ENCODE results near the gene CFAP161.

CFAP161 gene

GRCh38 chr15:81160312-81161159 is 26.5 kb downstream of the CFAP161 start:
- no peaks in the 10 kb centered on the region for H3K4me1 ChIP-seq (ENCODE audit: insufficient read depth, low read length, severe bottlenecking)
- no peaks in the 10 kb centered on the region for H3K9me3 ChIP-seq (ENCODE audit: low read length)
- no peaks in the 10 kb centered on the region for H3F3A ChIP-seq (ENCODE audit: insufficient read depth, low read length)
- no peaks in the 10 kb centered on the region for H3K36me3 ChIP-seq (ENCODE audit: insufficient read depth, low read length)
- no peak overlapping the region for H3K9ac ChIP-seq (ENCODE audit: low read length)
- 0 out of 2 replicates have a peak, but pooled peaks cover 4% of the 10 kb centered on the region for H3K27me3 ChIP-seq (ENCODE audit: insufficient read depth, low read length)
- H3K9me2 ChIP-seq (ENCODE audit: low read depth, low read length): no peaks in the 10 kb centered on the region
- TF ChIP-seq EZH2 (IDR thresholded peaks at IDR 0.05; ENCODE audit: borderline replicate concordance, low read length) (no peak), CTCF (IDR thresholded peaks at IDR 0.05; ENCODE audit: low read length) (no peak)
- no peak overlapping the region for H3K4me3 ChIP-seq (ENCODE audit: low read depth, low read length, poor library complexity, severe bottlenecking)
- no peak overlapping the region for H3K27ac ChIP-seq (ENCODE audit: low read depth, low read length, poor library complexity, severe bottlenecking)
- H4K20me1 ChIP-seq (ENCODE audit: insufficient read depth, low read length): no peaks in the 10 kb centered on the region
- no peak overlapping the region for H2AFZ ChIP-seq (ENCODE audit: low read length)
- H3K4me2 ChIP-seq (ENCODE audit: low read length): no peak overlapping the region
- no peaks in the 10 kb centered on the region for H3K79me2 ChIP-seq (ENCODE audit: insufficient read depth, low read length)

- Histone ChIP-seq H3K36me3 (ENCODE audit: insufficient read depth, low read length) (no peaks in the 10 kb centered on the region), H3K4me1 (ENCODE audit: insufficient read depth, low read length, severe bottlenecking) (no peaks in the 10 kb centered on the region), H3F3A (ENCODE audit: insufficient read depth, low read length) (no peaks in the 10 kb centered on the region), H3K4me3 (ENCODE audit: low read depth, low read length, poor library complexity, severe bottlenecking) (no peak overlapping the region), H3K4me2 (ENCODE audit: low read length) (no peak overlapping the region), H3K27ac (ENCODE audit: low read depth, low read length, poor library complexity, severe bottlenecking) (no peak overlapping the region), H3K27me3 (ENCODE audit: insufficient read depth, low read length) (0 out of 2 replicates have a peak, but pooled peaks cover 4% of the 10 kb centered on the region), H2AFZ (ENCODE audit: low read length) (no peak overlapping the region), H4K20me1 (ENCODE audit: insufficient read depth, low read length) (no peaks in the 10 kb centered on the region), H3K9ac (ENCODE audit: low read length) (no peak overlapping the region), H3K9me3 (ENCODE audit: low read length) (no peaks in the 10 kb centered on the region), H3K79me2 (ENCODE audit: insufficient read depth, low read length) (no peaks in the 10 kb centered on the region), H3K9me2 (ENCODE audit: low read depth, low read length) (no peaks in the 10 kb centered on the region)
- TF ChIP-seq EZH2 (IDR thresholded peaks at IDR 0.05; ENCODE audit: borderline replicate concordance, low read length) (no peak), CTCF (IDR thresholded peaks at IDR 0.05; ENCODE audit: low read length) (no peak)
Measured at GRCh38 chr15:81161160-81161673, 27.1 kb downstream of the CFAP161 start.

- no peak overlapping the region for H3K4me2 ChIP-seq (ENCODE audit: low read length)
- no peak overlapping the region for H3K4me3 ChIP-seq (ENCODE audit: low read depth, low read length, poor library complexity, severe bottlenecking)
- no peaks in the 10 kb centered on the region for H3K79me2 ChIP-seq (ENCODE audit: insufficient read depth, low read length)
Measured at GRCh38 chr15:81161851-81162250, 27.8 kb downstream of the CFAP161 start.

More at GRCh38 chr15:81161851-81162250, 27.8 kb downstream of the CFAP161 start:
- Histone ChIP-seq H3F3A (ENCODE audit: insufficient read depth, low read length) (no peaks in the 10 kb centered on the region), H3K9me2 (ENCODE audit: low read depth, low read length) (no peaks in the 10 kb centered on the region), H2AFZ (ENCODE audit: low read length) (no peak overlapping the region), H3K9ac (ENCODE audit: low read length) (no peak overlapping the region), H3K4me1 (ENCODE audit: insufficient read depth, low read length, severe bottlenecking) (no peaks in the 10 kb centered on the region), H3K36me3 (ENCODE audit: insufficient read depth, low read length) (no peaks in the 10 kb centered on the region), H3K27ac (ENCODE audit: low read depth, low read length, poor library complexity, severe bottlenecking) (no peak overlapping the region), H3K27me3 (ENCODE audit: insufficient read depth, low read length) (0 out of 2 replicates have a peak, but pooled peaks cover 4% of the 10 kb centered on the region), H4K20me1 (ENCODE audit: insufficient read depth, low read length) (no peaks in the 10 kb centered on the region), H3K9me3 (ENCODE audit: low read length) (no peaks in the 10 kb centered on the region)
- no peak for TF ChIP-seq EZH2 (IDR thresholded peaks at IDR 0.05; ENCODE audit: borderline replicate concordance, low read length)
- TF ChIP-seq CTCF (IDR thresholded peaks at IDR 0.05; ENCODE audit: low read length): no peak

Data from OCI-LY1 (cell line).